GM19455 (cell line): Measurements from ENCODE around the gene CSTB.

ENCODE experiments used
- ATAC-seq: cut with Tn5 transposase; IDR thresholded peaks from one replicate; pipeline ENCODE4 v1.9.1; 2021; ENCODE audit not compliant: unreplicated experiment

Gene CSTB

GRCh38 chr21:43769325-43769958 is 6.7 kb downstream of the CSTB start:
- ATAC-seq: no peak

DNA sequence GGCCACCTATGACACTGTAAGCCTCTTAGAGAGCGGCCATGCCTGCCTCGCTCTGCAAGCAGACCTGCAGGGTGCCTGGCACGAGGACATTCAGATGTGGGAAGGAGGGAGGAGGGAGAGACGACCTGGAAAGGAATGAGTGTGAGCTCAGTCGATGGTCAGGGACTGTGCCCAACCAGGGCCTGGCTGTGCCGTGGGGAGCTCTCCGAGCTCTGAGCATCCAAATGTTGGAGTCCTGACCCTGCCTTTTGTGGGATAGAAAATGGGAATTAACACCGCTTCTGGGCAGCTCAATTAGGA is 7.3 kb downstream of the CSTB start:
- no peak for ATAC-seq

DNA sequence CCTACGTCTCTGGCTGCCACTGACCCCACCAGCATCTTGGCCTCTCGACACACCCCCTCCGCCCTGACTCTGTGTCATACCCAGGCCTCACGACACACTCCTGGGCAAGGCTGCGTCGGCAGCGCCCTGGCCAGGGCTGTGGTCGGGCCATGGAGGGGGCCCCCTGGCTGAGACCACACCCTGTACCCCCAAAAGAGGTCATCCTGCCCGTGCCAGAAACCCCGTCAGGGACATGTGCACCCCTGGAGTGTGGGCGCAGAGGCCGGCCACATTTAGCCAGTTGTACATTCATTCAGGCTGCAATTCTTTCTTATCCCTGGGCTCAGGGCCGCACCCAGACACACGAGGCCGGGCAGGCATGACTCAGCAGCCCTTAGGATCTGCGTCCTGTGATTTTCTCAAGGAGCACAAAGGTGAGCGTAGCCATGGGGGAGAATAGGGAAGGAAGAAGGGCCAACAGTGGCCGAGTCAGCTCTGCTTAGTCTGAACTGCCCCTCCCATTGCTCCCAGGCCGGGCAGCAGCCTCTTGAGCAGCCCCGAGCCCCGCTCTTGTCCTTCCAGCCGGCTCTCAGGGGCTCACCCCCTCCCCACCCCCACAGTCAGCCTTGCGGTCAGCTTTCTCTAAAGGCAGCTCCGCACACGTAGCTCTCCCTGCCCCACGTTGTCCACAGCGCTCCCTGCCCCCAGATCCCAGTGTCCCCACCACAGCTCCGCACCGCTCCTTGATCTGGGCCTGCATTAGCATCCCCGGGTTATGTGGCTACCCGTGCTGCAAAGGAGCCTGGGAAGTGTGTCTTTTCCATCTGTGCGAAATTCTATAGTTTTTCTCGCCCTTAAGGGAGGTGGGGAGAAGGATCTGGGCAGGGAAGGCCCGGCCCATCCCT is 7.9 kb downstream of the CSTB start:
- no peak for ATAC-seq

DNA sequence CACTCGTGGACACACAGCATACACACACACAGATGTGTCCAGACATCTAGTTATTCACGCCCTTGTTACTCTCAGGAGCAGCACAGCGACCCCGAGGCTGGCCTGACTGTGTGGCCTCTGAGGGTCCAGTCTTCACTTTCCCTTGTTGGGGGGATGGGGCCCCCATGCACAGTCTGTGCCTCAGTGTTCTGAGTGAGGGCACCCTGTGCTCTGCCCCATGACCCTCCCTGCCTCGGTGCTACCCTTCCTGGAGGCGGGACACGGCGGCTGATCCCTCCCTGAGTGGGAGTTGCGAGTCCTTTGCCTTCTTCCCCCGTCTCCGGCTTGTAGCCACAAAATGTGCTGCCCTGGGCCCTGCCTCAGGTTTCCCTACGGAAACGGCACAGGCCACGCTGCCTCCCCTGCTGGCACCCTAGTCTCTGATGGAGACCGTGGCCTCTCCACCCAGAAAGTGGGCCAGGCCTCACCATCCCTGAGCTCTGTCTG is 8.6 kb downstream of the CSTB start:
- ATAC-seq: no peak

DNA sequence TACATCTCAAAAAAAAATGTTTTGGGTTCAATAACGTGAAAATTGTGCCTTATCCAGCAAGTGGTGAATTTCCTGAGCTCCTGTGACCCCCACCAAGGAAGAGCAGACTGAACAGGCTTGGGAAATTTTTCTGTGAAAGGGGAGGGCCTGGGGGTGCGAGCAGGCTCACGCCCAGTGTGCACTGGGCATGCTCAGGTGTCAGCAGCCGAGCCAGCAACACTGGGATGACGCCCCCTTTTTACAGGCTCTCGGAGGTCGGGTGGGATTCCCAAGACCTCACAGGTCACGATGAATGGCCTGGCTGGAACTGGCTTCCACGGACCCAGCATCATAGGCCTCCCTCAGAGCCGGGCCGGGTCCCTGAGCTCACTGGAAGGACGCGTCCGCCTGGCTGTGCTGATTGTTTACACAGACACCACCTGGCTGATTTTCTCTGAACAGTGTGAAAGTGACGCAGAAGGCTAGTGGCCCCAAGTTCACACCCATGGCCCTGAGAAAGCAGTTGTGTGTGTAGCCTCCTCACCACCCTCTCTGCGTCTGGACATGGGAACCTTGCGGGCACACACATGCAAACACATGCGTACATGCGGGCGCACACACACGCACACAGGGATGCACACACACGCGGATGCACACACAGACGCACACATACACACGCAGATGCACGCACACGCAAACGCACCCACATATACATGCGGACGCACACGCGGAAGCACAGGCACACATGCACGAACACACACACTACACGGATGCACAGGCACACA is 9.2 kb downstream of the CSTB start:
- no peak for ATAC-seq

DNA sequence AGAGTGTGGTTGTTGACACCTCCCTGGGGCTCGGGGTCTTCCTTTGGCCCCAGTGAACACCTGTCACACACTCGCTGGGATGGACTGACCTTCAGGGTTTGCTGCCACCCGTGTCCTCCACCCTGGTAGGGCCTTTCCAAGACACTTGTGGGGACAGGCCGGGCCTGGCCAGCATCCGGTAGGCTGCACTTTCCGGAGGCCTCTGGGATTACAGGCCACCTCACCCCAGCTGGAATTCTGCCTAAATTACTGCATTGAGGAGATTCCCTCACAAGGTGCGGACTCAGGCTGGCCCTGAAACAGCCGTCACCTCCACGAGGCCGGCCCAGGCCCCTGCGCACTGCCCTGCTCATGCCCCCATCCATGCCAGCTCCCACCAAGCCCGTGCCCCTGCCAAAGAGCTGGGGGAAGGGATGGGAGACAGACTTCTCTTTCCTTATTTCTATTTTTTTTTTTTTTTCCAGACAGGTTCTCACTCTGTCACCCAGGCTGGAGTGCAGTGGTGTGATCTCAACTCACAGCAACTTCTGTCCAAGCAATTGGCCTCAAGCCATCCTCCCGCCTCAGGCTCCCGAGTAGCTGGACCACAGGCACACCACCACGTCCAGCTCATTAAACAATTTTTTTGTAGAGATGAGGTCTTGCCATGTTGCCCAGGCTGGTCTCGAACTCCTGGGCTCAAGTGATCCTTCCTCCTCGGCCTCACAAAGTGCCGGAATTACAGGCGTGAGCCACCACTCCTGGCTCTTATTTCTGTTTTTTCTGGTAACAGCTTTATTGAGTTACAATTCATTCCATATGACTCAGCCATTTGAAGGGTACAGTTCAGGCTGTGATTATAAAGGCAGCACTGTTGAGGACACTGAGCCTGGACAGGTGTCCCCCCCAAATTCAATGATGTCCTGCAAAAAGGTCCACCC is 11.3 kb downstream of the CSTB start:
- no peak for ATAC-seq

- no peak for ATAC-seq
These were observed 12.1 kb downstream of the CSTB start for GRCh38 chr21:43763901-43764523.

GRCh38 chr21:43762303-43763128 is 13.6 kb downstream of the CSTB start:
- ATAC-seq: no peak

DNA sequence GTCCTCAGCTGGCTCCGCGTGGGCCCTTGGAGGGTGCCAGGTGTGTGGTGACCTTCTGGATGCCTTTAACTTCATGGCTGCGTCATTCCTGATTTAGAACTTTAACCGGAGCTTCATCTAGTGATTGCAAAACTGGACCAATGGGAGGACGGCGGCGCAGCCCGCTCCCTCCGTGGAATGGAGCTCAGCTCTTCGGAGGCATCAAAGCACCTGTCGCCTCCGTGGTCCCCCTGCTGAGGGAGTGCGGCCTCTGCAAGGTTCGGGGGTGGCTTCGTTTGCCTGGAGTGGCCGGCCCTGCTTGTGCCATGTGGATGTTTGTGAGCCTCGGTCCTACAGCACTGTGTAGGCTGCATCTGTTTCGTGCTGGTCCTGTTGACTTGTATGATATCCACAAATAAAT is 14.2 kb downstream of the CSTB start:
- ATAC-seq: no peak

DNA sequence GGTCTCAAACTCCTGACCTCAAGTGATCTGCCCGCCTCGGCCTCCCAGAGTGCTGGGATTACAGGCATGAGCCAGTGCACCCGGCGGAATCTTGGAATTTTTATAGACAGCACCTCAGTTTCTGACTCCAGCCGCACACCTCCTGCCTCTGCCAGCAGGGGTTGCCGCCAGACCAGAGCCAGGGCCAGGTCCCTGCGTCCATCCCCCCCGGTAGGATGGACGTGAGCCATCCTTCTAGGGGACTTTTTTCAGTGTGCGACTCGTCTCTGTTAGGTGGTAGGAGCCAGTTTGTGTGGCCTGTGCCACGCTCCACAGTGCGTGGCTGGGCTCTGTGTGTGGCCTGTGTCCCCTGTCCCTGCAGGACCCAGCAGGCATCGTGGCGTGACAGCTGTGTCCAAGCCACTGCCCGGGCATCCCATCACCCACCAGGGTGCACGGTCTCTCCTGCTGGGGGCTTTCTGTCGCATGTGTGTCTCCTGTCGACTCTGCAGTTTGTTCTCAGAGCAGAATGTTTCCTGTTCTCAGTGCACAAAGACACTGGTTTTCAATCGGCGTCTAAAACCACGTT is 15.6 kb downstream of the CSTB start:
- ATAC-seq: no peak

- ATAC-seq: no peak
These were observed 16.5 kb downstream of the CSTB start for GRCh38 chr21:43759651-43760050.

DNA sequence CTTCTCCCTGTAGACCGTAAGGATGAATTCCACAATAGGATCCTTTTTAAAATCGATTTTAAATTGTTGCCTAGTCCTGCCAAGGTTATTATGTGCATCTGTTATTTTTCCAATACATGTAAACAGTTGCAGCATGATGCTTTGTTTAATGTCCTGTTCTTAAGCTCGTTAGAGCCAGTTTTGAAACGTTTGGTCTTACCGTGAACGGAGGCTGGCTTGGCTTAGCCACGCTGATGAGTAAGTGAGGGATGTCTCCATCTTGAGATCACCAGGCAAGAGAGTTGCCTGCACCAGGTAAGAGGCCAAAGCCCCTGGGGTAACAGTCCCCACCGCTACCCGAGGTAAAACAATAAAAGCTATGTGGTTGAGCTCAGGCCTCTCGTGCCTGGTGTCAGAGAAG is 17.3 kb downstream of the CSTB start:
- no peak for ATAC-seq

GRCh38 chr21:43758111-43758641 is 17.9 kb downstream of the CSTB start:
- ATAC-seq: no peak

DNA sequence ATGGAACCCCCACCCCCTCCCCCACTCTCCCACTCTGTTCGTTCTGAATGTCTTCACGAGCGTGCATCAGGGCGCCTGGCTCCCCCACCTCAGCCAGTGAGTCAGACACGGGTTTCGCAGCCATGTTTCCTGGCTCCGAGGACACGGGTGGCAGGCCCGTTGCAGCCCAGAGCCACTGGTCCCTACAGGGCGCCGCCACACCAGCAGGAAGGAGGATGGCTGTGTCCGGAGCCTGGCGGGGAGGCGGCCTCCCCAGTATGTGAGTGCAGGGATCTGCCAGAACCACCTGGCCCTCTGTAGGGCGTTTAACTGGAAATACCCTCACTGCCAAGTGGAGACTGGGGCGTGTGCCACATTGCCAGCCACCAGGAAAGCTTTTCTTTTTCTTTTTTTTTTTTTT is 18.5 kb downstream of the CSTB start:
- ATAC-seq: no peak

- ATAC-seq: no peak
These were observed 20.1 kb downstream of the CSTB start for GRCh38 chr21:43755820-43756594.

DNA sequence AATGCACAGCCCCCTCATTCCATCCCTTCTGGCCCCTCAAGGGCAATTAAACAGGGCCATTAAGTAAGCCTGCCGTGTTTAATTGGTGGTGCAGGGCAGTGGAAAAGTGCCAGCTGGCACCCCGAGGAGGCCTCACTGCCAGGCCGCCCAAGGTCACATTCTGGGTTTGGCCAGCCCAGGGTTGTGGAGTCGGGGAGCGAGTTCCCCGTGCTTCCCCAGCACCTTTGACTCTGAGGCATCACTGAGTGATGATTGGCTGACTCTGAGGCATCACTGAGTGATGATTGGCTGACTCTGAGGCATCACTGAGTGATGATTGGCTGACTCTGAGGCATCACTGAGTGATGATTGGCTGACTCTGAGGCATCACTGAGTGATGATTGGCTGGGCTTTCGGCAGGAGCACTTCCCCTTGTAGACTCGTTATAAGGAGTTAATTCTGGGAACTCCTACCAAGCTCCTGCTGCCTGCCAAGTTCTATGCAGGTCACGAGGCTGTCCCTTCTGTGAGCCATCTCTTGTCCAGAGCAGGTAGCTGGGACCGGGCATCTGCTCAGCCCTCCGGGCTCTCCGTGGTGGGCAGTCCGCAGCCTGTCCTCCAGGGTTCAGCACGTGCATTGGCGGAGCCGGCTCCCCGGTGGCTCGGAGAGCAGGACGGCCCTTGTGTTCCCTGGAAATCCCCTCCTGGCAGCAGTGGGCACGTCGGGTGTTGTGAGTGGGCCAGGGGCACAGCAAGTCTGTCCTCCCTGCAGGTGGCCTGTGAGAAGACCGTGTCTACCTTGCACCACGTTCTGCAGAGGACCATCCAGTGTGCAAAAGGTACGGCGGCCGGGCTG is 20.9 kb downstream of the CSTB start:
- ATAC-seq: no peak

DNA sequence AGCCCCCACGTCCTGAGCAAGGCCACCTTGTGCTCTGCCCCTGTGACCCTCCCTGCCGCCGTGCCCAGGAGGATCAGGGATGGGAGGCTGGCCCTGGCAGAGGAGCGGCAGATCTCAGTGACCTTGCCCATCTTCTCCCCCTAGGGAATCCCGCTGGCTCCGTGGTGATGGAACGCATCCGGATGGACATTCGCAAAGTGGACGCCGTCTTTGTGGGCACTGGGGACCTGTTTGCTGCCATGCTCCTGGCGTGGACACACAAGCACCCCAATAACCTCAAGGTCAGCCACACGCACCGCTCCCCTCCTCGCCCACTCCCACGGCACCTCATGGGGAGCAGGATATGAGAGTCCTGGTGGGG is 22.7 kb downstream of the CSTB start:
- no peak for ATAC-seq
